Fibroblast of upper back skin (primary cell): ENCODE results near the gene KIR3DL1.
"Not testable (repeated sequence)": the region's sequence is repeated elsewhere in the genome, so short reads cannot be mapped to it uniquely, and the experiment has no call there.

Experiments
- DNase-seq: peaks from one replicate; pipeline ENCODE4 v3.0.0-alpha.2; 2013

The KIR3DL1 gene

GRCh38 chr19:54817670-54818536 is 1.6 kb downstream of the KIR3DL1 start:
- DNase-seq: no peak

- not testable (repeated sequence) for DNase-seq
Measured at GRCh38 chr19:54824416-54824815, 8.1 kb downstream of the KIR3DL1 start.

- DNase-seq: not testable (repeated sequence)
Measured at GRCh38 chr19:54825326-54825725, 9.1 kb downstream of the KIR3DL1 start.

- DNase-seq: not testable (repeated sequence)
Measured at GRCh38 chr19:54828064-54828463, 11.8 kb downstream of the KIR3DL1 start.

GRCh38 chr19:54832496-54832895 is 16.2 kb downstream of the KIR3DL1 start, which contains the start of gene KIR2DS4:
KIR2DS4 (plus strand) TSS chr19:54832676.
- not testable (repeated sequence) for DNase-seq

- not testable (repeated sequence) for DNase-seq
Measured at GRCh38 chr19:54835126-54835525, 18.9 kb downstream of the KIR3DL1 start.

GRCh38 chr19:54837522-54837921 is 21.3 kb downstream of the KIR3DL1 start:
- DNase-seq: not testable (repeated sequence)

- not testable (repeated sequence) for DNase-seq
Measured at GRCh38 chr19:54843171-54843570, 26.9 kb downstream of the KIR3DL1 start.

GRCh38 chr19:54850061-54850640 is 33.9 kb downstream of the KIR3DL1 start, which contains the start of gene KIR3DL2:
KIR3DL2 (plus strand) TSS chr19:54850443; CDS start chr19:54850476, 33 bp downstream.
- DNase-seq: not testable (repeated sequence)

- no peak for DNase-seq
Measured at GRCh38 chr19:54850930-54851329, 34.7 kb downstream of the KIR3DL1 start.

- DNase-seq: no peak
Measured at GRCh38 chr19:54851353-54851752, 35.1 kb downstream of the KIR3DL1 start.

- not testable (repeated sequence) for DNase-seq
Measured at GRCh38 chr19:54855241-54855640, 39.0 kb downstream of the KIR3DL1 start.

- not testable (repeated sequence) for DNase-seq
Measured at GRCh38 chr19:54858476-54858875, 42.2 kb downstream of the KIR3DL1 start.

GRCh38 chr19:54859421-54859820 is 43.2 kb downstream of the KIR3DL1 start:
- DNase-seq: not testable (repeated sequence)

GRCh38 chr19:54863459-54863858 is 47.2 kb downstream of the KIR3DL1 start:
- not testable (repeated sequence) for DNase-seq

- DNase-seq: no peak
Measured at GRCh38 chr19:54871696-54872095, 55.4 kb downstream of the KIR3DL1 start.

GRCh38 chr19:54873990-54874389 is 57.7 kb downstream of the KIR3DL1 start, which contains the start of gene FCAR:
FCAR (plus strand) TSS chr19:54874235; CDS start chr19:54874290, 55 bp downstream.
- DNase-seq: no peak

GRCh38 chr19:54875506-54875905 is 59.2 kb downstream of the KIR3DL1 start:
- DNase-seq: no peak

GRCh38 chr19:54877471-54877870 is 61.2 kb downstream of the KIR3DL1 start:
- no peak for DNase-seq
